ENCODE data around the gene PLA2G3.
"Not testable (repeated sequence)": the region's sequence is repeated elsewhere in the genome, so short reads cannot be mapped to it uniquely, and the experiment has no call there.

PLA2G3 gene

DNA sequence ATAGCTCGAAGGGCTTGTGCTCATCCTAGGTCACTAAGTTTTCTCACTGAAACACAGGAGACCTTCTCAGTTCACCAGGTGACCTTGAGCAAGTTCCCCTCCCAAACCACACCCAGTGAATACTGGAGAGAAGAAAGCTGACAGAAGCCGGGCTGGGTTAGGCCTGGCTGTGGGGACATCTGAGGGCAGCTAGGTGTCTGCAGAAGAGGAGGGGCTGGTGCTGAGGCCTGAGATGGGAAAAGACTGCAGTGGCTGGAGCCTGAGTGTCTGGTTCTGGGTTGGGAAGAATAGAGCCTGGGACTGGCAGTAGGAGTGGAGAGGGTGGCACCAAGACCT, 18.1 kb downstream of the PLA2G3 start:
- DNase-seq: no peak

DNA sequence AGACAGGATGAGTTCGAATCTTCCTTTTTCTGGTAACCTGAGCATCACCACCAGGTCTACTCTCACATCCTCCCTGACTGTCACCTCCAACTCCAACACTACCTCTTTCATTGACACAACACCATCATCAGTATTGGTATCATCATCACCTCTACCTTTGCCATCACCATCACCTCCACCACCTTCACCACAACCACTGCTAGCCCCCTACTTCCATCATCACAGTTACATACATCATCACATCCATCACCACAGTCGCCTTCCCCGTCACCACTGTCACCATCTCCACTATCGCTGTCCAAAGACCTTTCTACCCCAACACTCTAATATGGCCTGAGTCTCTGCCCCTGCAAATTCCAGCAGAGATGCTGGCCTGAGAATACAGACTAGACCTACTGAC, 18.9 kb downstream of the PLA2G3 start:
- DNase-seq: no peak

DNA sequence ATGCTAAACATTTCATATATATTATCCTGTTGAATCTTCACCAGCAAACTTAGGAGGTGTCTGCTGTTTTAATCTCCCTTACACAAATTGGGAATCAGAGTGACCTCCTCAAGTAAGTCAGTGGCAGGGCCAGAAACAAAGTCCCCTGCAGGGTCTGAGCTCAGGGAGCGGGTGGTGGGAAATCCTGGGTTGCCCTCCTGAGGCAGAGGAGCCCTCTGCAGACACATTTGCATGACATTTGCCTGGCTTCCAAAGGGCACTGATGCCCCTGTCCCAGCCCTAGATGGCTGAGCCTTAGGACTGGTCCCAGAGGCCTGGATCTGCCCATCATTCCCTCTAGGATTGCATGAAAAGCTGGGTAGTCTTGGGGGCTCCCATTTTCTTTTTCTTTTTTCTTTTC, 19.7 kb downstream of the PLA2G3 start:
- DNase-seq: no peak

DNA sequence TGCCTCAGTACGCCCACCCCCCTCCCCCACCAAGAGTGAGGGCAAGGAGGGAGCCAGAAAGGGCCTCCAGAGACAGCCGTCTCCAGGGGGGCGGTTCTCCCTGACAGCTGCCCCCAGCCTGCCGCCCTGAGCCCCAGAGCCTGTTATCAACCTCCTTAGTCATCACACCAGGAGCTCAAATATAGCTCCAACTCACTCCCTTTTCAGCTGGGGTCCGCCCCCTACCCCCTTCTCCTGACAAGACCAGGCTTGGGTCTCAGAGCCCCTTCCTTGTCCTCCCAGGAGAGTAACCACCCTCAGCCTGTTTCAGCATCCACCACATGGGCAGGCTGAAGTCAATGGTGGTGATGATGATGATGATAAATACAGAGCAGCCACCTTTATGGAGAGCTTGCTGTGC, 20.1 kb downstream of the PLA2G3 start:
- no peak for DNase-seq

DNA sequence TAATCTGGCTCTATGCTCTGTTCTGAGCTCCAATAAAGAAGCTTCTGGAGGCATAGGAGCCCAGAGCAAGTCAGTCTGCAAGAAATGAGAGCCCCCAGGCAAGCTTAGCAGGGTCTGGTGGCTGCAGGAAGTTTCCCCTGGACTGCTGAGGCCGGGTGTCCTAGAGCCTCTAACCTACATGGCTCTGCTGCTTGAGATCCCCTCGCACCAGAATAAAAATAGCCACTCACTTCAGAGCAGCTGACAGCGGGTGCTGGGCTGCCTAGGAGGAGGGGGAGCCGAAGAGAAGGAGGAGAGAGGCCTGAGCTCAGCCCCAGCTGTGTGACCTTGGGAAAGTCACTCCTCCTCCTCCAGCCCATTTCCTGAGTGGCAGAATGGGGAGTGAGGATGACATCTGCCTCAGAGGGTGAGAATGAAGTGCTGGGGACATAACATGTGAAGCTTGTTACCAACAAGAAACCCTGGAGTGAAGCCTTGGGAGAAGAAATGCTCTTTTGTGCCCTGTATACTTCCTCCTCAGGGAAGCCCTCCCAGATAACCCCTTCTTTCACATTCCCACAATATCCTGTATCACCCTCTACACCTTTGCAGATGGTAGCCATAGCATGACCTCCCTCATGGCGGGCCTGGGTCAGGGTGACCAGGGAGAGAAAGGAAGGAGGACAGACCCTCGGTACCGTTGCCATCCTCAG, 21.1 kb downstream of the PLA2G3 start:
- no peak for DNase-seq

DNA sequence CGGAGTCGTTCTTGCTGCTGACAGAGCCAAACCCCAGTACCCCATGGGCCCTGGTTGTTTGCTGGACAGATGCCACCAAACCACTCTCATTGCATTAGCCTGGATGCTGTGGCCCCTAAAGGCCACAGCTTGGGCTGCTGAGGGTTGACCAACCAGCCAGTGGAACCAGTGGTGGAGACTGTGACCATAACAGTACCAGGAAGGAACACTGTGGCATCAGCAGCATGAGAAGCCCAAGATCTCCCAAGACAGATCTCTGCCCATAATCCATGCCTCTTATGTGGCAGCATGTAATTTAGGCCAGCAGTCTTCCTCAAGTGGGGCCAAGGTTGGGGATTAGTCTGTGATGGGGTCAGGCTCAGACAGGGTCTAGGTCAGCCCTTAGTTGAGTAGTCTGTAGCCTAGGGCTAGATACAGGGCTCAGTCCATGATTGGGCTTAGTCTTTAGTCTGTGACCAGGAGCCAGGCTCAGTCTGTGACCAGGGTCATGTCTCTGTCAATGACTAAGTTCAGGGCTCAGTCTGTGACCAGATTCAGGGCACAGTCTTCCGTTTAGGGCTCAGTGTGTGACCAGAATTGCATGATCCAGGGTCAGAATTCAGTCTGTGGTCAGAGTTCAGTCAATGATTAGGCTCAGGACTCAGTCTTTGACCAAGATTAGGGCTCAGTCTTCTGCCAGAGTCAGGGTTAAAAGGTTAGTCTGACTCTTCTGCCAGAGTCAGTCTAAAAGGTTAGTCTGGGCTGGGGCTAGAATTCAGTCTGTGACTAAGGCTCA, 22.1 kb downstream of the PLA2G3 start:
- no peak for DNase-seq

DNA sequence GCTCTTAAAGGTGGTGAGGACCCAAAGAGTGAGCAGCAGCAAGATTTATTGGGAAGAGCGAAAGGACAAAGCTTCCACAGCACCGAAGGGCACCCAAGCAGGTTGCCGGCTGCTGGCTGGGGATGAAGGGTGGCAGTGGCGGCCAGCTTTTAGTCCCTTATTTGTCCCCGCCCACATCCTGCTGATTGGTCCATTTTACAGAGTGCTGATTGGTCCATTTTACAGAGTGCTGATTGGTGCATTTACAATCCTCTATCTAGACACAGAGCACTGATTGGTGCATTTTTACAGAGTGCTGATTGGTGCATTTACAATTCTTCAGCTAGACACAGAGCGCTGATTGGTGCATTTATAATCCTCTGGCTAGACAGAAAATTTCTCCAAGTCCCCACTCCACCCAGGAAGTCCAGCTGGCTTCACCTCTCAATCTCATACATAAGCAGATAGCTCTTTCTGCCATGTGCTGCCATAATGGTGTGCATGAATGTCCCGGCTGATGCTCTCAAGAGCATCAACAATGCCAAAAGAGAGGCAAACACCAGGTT, 27.7 kb downstream of the PLA2G3 start:
- DNase-seq: not testable (repeated sequence)

DNA sequence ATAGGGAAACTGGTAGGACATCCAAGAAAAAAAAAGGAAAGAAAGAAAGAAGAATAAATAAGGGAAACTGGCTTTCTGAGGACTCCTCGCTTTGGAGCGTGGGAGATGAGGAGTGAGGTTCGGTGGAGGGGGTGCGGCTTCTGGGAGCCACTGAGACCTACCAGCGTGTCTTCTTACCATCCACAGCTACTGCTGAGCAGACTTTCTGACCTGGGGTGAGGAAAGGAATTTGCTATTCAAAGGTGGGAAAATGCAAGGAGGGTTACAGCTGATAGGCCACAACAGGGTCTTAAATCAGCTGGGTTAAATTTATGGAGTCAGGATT, 32.5 kb downstream of the PLA2G3 start:
- no peak for DNase-seq

DNA sequence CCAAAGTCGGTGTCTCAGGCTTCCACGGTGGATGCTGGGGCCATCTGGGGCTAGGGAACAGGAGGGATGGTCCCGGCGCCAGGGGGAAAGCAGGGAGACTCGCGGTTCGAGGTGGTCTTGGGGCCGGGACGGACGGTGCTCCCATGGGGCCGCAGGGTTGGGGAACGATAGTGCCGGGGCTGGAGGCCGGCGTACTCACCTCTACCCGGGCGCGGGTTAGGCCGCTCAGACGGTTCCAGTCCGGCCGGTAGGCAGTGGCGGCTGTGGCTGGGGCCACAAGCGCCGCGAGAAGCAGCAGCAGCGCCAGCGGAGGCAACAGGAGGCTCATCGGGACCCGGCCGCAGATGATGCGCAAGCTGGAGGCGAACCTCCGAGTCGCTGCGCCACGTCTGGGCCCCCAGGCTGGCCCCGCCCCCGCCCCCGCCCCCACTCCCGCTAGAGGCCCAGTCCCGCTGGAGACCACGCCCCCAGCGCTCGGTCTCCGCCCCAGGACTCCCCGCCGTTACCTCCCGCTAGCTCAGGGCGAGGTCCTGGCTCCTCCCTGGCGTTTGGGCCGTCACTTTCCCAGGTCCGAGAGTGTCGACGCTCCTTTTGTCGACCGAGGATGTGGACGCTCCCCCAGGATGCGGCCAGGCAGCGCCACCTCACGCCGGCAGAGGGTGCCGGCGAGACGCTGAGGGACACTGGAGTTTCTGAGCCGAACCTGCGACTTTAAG, 33.0 kb downstream of the PLA2G3 start, which contains the start of gene SELENOM:
Gene SELENOM, minus strand, starts transcription at position 391 of the 716 bp plus-strand sequence. Its CDS starts 63 bp downstream, at position 328.
- peak; percentile 81 to 89 (median 86) for DNase-seq

DNA sequence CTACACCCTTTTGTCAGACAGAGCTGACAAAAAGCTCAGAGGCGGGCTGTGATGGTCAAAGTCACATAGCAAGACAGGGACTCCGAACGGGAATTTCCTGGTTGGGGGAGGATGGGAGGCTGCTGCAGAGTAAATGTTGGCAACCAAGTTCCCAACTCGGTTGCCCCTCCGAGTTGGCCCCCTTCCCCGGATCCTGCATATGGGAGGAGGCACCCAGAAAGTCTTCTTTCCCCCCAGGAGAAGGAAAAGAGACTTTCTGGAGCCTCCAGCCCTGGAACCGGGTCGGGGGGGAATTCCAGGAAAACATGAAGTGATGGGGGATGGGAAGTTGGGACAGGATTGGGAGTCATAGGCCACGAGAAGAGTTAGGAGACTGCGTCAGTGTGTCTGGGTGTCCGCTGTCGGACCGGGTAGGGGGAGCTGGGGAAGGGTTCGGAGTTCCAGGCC, 33.6 kb downstream of the PLA2G3 start:
- no peak for DNase-seq

DNA sequence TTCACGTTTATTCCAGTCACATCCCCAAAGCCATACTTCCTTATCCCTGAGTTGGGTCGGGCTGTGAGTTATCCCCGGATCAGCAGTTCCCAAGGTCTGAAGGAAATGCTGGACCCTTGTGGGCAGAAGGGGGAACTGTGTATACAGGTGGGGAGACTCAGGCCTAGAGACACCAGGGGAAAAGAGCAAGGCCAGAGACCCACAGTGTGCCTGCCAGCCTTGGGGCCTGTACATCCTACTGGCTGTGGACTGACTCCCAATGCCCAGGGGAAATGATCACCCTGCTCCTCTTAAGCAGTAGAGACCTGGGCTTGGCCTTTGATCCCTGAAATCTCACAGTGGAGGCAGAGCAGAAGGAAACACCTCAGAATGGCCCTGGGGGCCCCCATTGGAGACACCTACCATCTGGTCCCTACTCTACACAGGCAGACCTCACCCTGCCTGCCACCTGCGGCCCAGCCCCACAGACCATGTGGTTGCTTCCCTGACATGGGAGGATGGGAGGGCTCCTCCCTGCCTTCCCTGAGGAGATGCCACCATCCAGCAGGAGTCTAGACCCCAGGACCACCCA, 34.2 kb downstream of the PLA2G3 start:
- no peak for DNase-seq

DNA sequence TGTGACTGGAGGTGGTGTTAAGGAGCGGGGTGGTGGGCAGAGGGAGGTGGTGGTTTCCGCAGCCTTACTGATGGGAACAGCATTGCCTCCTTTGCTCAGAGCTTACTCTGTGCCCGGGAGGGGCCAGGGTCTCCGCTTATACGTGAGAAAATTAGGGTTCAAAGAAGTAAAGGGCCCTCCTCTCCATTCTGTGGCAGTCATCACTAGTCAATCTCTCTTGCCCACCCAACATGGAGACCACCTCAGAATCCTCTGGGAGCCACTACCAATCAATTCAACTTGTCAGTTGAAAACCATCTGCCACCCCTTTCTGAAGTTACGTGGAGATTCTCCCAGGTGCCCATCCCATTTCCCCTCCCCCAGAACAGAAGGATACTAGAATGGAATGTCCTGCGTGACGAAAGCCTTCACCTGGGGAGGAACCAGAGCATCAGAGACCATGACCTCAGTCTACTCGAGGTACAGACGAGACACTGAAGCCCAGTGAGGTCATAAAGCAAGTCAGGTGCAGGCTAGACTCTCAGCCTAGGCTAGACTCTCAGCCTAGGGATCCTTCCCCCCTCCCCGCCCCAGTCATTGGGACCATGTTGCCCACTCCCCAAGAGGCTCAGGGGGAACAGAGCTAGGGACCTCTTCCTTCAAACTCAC, 34.9 kb downstream of the PLA2G3 start:
- no peak for DNase-seq

DNA sequence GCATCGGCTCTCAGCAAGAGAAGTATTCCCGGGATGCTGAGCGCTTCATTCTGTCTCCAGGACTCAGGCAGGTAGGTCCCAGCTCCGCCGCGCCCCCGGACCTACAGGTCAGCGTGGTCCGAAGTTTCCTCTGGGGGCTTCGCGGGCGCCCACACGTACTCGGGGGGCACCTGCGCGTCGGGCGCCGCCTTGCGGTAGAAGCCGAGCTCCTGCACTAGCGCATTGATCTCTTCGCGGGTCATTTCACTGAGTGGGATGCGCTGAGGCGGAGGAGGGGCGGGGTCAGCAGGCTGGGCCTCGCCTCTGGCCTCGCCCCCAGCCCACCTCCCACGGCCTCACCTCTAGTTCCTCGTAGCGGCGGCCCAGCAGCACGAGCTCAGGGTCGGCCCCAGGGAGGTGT, 35.4 kb downstream of the PLA2G3 start:
- peak in 1 of 5 donors; percentile 7 for DNase-seq

DNA sequence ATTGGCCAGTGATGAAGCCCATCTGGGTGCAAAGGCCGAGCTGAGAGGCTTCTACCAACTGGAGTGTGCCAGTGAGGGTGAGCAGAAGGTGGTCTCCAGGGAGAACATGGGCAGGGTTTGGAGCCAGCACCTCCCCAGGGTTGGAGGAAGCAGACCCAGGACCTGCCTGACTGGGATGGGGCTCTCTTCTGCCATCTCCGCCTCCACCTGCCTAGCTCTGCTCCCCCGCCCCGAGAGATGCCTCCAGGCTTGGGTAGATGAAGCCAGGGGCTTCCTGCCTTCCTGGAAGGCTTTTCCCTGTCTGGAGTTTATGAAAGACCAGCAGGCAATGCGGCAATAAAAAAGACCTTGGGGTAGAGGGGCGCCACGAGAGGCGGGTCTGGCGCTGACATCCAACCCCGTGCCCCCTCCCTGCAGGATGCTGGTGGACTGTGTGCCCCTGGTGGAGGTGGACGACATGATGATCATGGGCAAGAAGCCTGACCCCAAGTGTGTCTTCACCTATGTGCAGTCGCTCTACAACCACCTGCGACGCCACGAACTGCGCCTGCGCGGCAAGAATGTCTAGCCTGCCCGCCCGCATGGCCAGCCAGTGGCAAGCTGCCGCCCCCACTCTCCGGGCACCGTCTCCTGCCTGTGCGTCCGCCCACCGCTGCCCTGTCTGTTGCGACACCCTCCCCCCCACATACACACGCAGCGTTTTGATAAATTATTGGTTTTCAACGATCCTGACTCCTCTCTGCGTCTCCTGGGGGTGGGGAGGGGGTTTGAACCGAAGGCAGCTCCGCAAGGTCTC, 36.2 kb downstream of the PLA2G3 start:
- DNase-seq: peak in 1 of 5 donors; percentile 9

DNA sequence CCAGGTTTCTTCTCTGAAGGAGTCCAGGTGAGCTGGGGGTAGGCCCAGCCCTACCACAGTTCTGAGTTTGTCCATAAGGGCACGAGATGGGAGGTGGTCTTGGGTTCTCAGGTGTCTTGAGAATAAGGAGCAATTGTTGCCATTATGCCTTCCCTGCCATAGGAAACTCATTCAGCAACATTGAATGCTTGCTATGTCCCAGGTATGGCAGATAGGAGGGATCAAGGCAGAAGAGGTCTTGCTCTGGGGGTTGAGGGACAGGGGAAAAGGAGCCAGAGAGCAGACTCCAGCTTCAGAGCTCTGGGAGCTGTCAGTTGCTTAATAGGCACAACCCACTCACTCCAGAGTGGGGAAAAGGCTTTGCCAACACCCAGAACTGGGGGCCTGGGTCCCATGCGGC, 37.2 kb downstream of the PLA2G3 start:
- no peak for DNase-seq

DNA sequence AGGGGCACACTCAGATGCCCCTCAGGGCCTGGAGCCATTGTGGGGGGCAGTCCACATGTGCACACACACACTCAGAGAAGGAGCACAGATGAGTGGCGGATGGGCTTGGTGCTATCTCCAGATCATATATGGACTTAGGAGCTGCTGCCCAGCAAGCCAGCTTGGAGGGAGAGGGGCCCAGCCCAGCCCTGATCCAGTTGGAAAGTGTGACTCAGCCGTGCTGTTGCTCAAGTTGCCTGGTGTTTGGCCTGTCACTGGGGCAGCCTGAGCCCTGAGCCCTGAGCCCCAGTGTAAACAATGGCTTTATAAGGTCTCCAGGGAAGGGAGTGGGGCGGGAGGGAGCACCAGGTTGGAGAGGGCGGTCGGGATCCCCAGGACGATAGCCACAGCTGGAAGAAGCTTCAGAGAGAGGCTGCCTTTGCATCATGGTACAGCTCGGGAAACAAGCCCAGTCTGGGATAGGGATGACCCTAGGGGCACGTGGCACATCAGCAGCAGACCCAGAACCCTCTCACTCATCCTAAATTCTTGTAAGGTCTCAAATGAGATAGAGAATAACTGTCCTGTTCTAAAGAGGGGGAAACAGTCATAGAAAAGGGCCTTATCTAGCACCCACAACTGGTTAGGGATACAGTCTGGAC, 37.7 kb downstream of the PLA2G3 start:
- DNase-seq: no peak

DNA sequence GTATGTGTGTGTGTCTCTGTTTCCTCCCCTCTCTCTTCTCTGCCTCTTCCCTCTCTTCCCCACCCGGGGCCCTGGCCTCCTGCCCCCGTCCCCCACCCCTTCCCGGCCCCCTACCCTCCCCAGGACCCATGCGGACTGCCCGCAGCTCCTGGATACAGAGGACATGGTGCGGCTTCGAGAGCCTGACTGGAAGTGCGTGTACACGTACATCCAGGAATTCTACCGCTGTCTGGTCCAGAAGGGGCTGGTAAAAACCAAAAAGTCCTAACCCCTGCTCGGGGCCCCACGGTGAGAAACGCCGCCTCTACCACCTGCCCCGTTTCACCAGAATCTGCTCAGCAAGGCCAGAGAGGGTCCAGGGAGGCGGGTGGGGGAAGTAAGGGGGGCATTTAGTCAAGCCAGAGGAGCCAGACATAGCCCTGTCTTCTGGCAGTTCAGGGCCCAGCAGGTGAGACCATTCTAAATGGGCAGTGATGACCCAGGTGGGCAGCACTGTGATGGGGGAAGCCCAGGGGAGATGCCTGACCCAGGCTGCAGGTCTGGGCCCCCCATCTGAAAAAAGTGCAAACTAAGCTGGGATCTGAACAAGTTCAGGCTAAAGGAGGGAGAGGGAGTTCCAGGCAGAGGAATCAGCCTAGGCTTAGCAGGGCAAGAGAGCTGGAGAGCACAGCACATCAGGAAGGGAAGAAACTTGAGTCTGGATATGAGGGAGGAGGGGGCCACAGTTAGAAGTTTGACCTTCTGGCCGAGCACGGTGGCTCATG, 39.4 kb downstream of the PLA2G3 start:
- DNase-seq: no peak

DNA sequence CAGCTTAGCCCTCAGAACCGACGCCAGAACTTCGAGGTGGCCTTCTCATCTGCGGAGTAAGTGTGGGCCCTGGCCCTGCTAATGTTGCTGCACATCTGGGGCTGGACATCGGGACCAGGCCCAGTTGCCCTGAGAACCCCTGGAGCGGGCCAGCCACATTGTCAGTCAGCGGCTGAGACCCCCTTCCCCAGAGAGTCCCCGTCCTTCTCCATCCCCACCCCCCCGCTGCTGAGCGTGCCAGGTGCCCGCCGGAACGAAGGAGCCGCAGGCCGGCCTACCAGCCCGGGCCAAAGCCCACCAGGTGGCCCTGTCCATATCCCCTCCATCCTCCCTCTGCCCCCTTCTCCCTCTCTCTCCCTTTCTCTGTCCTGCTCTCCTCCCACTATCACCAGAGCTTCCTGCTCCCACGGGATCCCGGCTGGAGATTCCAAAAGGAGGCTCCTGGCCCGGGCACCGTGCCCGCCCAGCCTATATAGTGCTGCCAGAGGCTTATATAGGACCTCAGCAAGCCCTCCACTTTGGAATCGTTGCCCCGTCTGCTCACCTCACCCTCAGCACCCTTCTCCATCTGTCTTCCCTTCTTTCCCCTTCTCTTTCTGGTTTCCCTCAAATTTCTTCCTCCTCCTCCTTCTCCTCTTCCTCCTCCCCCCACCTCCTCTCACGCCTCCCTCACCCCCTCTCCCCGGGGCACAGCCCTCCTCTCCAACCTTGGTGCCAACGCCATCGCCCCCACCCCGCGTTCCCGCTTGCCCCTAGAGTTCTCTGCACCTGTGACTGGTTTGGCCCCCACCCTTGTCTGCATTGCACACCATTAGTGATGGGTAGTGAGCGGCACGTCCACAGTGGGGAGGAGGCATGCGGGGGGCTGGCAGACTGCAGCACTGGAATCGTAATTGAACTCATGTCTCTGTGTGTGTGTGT, 40.2 kb downstream of the PLA2G3 start:
- no peak for DNase-seq

DNA sequence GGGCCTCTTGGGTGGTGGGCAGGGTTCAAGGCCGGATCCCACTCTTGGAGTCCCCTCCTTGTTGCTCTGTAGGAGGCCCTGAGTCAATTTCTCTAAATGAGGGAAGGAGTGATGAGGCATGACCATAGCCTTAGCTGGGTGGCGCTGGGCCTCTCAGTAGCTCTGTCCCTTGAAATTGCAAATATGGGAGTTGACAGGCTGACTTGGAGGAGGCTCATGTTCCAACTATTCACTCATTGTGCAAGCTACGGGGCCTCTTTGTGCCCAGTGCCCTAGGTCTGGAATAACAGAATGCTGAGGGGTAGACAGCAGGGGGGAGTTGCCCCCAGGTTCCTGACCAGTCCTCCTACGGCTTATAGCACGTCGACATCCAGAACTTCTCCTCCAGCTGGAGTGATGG, 40.9 kb downstream of the PLA2G3 start:
- no peak for DNase-seq

Measured in T-helper 1 cell (primary cell).